ENCODE measurements around the gene CREB1.
"Not testable (repeated sequence)": the region's sequence is repeated elsewhere in the genome, so short reads cannot be mapped to it uniquely, and the experiment has no call there.

The CREB1 gene

GRCh38 chr2:207529330-207530159 lies at the start of gene CREB1:
TSS of gene CREB1 (plus strand) at chr2:207529962. CDS start at chr2:207555636, 25,674 bp downstream.
- DNase-seq (ENCODE audit: low spot score) = peak; percentile 99

- no peak for DNase-seq (ENCODE audit: low spot score)
Observed at GRCh38 chr2:207480521-207481040, 49.2 kb upstream of the CREB1 start.

GRCh38 chr2:207481924-207482323 lies 47.8 kb upstream of the CREB1 start:
- DNase-seq (ENCODE audit: low spot score) = peak; percentile 6

GRCh38 chr2:207482630-207483029 lies 47.1 kb upstream of the CREB1 start:
- no peak for DNase-seq (ENCODE audit: low spot score)

GRCh38 chr2:207483066-207483465 lies 46.7 kb upstream of the CREB1 start:
- no peak for DNase-seq (ENCODE audit: low spot score)

GRCh38 chr2:207483477-207483876 lies 46.3 kb upstream of the CREB1 start:
- peak; percentile 68 for DNase-seq (ENCODE audit: low spot score)

- peak; percentile 56 for DNase-seq (ENCODE audit: low spot score)
Observed at GRCh38 chr2:207484444-207485391, 45.0 kb upstream of the CREB1 start.

GRCh38 chr2:207487650-207488311 lies 42.0 kb upstream of the CREB1 start:
- DNase-seq (ENCODE audit: low spot score) = peak; percentile 87

GRCh38 chr2:207489251-207489650 lies 40.5 kb upstream of the CREB1 start:
- no peak for DNase-seq (ENCODE audit: low spot score)

GRCh38 chr2:207490441-207490840 lies 39.3 kb upstream of the CREB1 start:
- DNase-seq (ENCODE audit: low spot score) = no peak

- peak; percentile 27 for DNase-seq (ENCODE audit: low spot score)
Observed at GRCh38 chr2:207491086-207491485, 38.7 kb upstream of the CREB1 start.

GRCh38 chr2:207491956-207492355 lies 37.8 kb upstream of the CREB1 start:
- DNase-seq (ENCODE audit: low spot score) = no peak

GRCh38 chr2:207492461-207492860 lies 37.3 kb upstream of the CREB1 start:
- peak; percentile 9 for DNase-seq (ENCODE audit: low spot score)

- DNase-seq (ENCODE audit: low spot score) = no peak
Observed at GRCh38 chr2:207494137-207494536, 35.6 kb upstream of the CREB1 start.

- DNase-seq (ENCODE audit: low spot score) = not testable (repeated sequence)
Observed at GRCh38 chr2:207496936-207497335, 32.8 kb upstream of the CREB1 start.

- DNase-seq (ENCODE audit: low spot score) = no peak
Observed at GRCh38 chr2:207497596-207497995, 32.2 kb upstream of the CREB1 start.

GRCh38 chr2:207498427-207498826 lies 31.3 kb upstream of the CREB1 start:
- DNase-seq (ENCODE audit: low spot score) = no peak

- no peak for DNase-seq (ENCODE audit: low spot score)
Observed at GRCh38 chr2:207499114-207499513, 30.6 kb upstream of the CREB1 start.

GRCh38 chr2:207501802-207502576 lies 27.8 kb upstream of the CREB1 start:
- DNase-seq (ENCODE audit: low spot score) = no peak

GRCh38 chr2:207502577-207503198 lies 27.1 kb upstream of the CREB1 start:
- DNase-seq (ENCODE audit: low spot score) = no peak

- DNase-seq (ENCODE audit: low spot score) = no peak
Observed at GRCh38 chr2:207503234-207503633, 26.5 kb upstream of the CREB1 start.

Data from kidney tubule cell (primary cell).